Left ventricle myocardium inferior (tissue), 1 donor: ENCODE results near the gene AFAP1. TPM values are rescaled to one million over a fixed set of nuclear protein-coding genes. Genes with fewer than 3 reads are reported as not detected.

Experiments used
- DNase-seq: peaks from one replicate; pipeline ENCODE4 v3.0.0-alpha.2; 2020
- H3K27ac ChIP-seq: fragments of 200-600 bp; replicated peaks from 2 replicates; pipeline ENCODE4 v1.8.0; 2021
- H3K27me3 ChIP-seq: fragments of 200-600 bp; 2 replicates; pipeline ENCODE4 v1.8.0; 2021; ENCODE audit warnings: low read depth
- H3K36me3 ChIP-seq: fragments of 200-600 bp; 2 replicates; pipeline ENCODE4 v1.8.0; 2021
- H3K4me1 ChIP-seq: fragments of 200-600 bp; 2 replicates; pipeline ENCODE4 v1.8.0; 2021
- H3K4me3 ChIP-seq: fragments of 200-600 bp; 2 replicates; pipeline ENCODE4 v1.8.0; 2021; ENCODE audit warnings: mild to moderate bottlenecking, moderate library complexity
- H3K9me3 ChIP-seq: fragments of 200-600 bp; replicated peaks from 2 replicates; pipeline ENCODE4 v1.8.0; 2021
- CTCF ChIP-seq: fragments of 200-600 bp; IDR thresholded peaks from 2 replicates; pipeline ENCODE4 v1.8.0; 2021; ENCODE audit warnings: antibody characterized with exemption, mild to moderate bottlenecking, borderline replicate concordance
- intact Hi-C: fragments of 100-400 bp; cut with micrococcal nuclease; formaldehyde crosslinking; loops from one replicate; pipeline ENCODE4 v1.11.0; 2022
- total RNA-seq: library from RNA; stranded (reverse); fragmentation: NEBNext Ultra II Directional; extraction: Animal tissue kit (Norgen Biotek cat#: 25700); gene quantifications from one replicate; pipeline ENCODE4 v1.2.1, GENCODE V29; 2021
- donor health status: DM: no; HTN: yes; CAD: no; lungs with severe emphysema.

The AFAP1 gene
- total RNA-seq, 1 donor from 2014 or later = 6.8 TPM

- peaks cover 29% of the 10 kb centered on the region for H3K36me3 ChIP-seq
- H3K27ac ChIP-seq = no peak overlapping the region
- no peak for TF ChIP-seq CTCF
- no peaks in the 10 kb centered on the region for H3K27me3 ChIP-seq
- DNase-seq = no peak
- intact Hi-C loops = no loop called here
- no peak overlapping the region for H3K4me3 ChIP-seq
- no peaks in the 10 kb centered on the region for H3K9me3 ChIP-seq
- H3K4me1 ChIP-seq = peaks cover 26% of the 10 kb centered on the region
Measured at GRCh38 chr4:7793186-7793585, 146.5 kb downstream of the AFAP1 start.

- DNase-seq = no peak
- H3K36me3 ChIP-seq = peaks cover 27% of the 10 kb centered on the region
- H3K27me3 ChIP-seq = no peaks in the 10 kb centered on the region
- H3K9me3 ChIP-seq = no peaks in the 10 kb centered on the region
- no peak overlapping the region for H3K4me3 ChIP-seq
- H3K27ac ChIP-seq = no peak overlapping the region
- intact Hi-C loops = no loop called here
- peaks cover 27% of the 10 kb centered on the region for H3K4me1 ChIP-seq
- TF ChIP-seq CTCF = no peak
Measured at GRCh38 chr4:7792616-7793015, 147.0 kb downstream of the AFAP1 start.

GRCh38 chr4:7790999-7791398, 148.7 kb downstream of the AFAP1 start:
- Histone ChIP-seq H3K36me3 (peaks cover 24% of the 10 kb centered on the region), H3K4me3 (no peak overlapping the region)
- intact Hi-C loops = no loop called here

DNA sequence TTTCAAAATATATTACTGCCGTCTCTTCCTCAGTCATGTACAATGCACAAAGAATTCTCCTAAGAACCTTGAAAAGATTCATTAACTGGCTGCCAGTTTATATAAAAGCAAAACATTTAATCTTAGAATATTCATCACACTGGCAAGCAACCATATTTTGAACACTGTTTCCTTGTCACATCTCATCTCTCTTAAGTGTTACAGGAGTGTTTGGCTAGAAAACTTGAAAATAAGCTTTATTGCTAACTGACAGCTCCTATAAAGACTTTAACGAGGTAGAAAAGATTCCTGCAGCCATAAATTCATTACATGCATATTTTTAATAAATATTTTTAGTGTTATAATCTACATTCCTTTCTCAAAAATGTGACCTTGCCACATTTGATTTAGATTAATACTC, 149.6 kb downstream of the AFAP1 start:
- H3K27me3 ChIP-seq = no peaks in the 10 kb centered on the region
- no peak for DNase-seq
- no peak for TF ChIP-seq CTCF
- H3K36me3 ChIP-seq = peaks cover 26% of the 10 kb centered on the region
- H3K9me3 ChIP-seq = no peaks in the 10 kb centered on the region
- H3K4me3 ChIP-seq = no peak overlapping the region
- intact Hi-C loops = no loop called here
- H3K27ac ChIP-seq = no peak overlapping the region
- peaks cover 27% of the 10 kb centered on the region for H3K4me1 ChIP-seq

More at GRCh38 chr4:7790999-7791398, 148.7 kb downstream of the AFAP1 start:
- no peak for TF ChIP-seq CTCF
- Histone ChIP-seq H3K4me1 (peaks cover 27% of the 10 kb centered on the region), H3K27ac (no peak overlapping the region), H3K27me3 (no peaks in the 10 kb centered on the region), H3K9me3 (no peaks in the 10 kb centered on the region)
- no peak for DNase-seq

DNA sequence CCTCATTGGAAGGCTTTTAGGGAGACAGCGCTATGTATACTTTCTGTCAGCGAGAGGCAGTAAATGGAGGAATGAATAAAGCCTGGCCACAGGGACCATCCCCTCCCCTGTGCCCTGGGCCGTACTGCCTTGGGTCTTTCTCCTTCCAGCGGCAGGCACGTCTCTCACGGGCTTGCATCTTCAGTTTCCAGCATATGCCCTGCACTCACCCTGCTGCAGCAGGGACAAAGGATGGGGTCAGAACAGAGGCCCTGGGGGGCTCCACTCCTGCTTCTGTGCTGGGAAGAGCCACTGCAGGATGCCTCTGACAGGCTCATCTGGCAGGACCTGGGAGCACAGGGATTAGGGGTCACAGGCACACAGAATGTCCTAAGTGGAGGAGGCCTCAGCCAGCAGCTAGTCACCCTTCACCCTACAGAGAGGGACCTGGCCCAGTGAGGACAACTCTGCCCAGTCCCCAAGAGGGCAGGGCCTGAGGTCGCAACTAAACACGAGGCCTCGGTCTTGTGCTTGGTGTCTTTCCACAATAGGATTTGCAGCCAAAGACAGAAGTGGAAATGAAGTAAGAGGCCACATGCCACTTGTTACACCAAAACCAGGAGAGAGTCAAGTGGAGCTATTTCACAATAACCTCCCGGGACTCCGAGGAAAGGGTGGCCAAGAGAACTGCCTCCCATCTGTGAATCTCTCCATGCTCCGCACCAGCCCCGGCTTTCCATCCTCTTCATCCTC, 150.8 kb downstream of the AFAP1 start:
- H3K27me3 ChIP-seq = no peaks in the 10 kb centered on the region
- no peak overlapping the region for H3K4me3 ChIP-seq
- peak overlapping the region; percentile 81 for H3K27ac ChIP-seq
- intact Hi-C loops = no loop called here
- no peaks in the 10 kb centered on the region for H3K9me3 ChIP-seq
- peaks cover 33% of the 10 kb centered on the region for H3K4me1 ChIP-seq
- TF ChIP-seq CTCF = no peak
- peaks cover 26% of the 10 kb centered on the region for H3K36me3 ChIP-seq
- DNase-seq = peak; percentile 54
